NB4 (cell line): Measurements from ENCODE around the gene MRRF.

Experiments used
- CTCF ChIP-seq: IDR thresholded peaks from one replicate; pipeline ENCODE4 v1.5.1; 2012; ENCODE audit warnings: low read depth, low read length
- MYC ChIP-seq: IDR thresholded peaks from 2 replicates; pipeline ENCODE4 v1.6.1; 2011; ENCODE audit warnings: low read depth, low read length

GRCh38 chr9:122246666-122247065 lies 18.0 kb upstream of the MRRF start:
- TF ChIP-seq CTCF = no peak
- TF ChIP-seq MYC = no peak
